HG02885 (cell line): ENCODE data around the gene TMOD2.
"Not testable (repeated sequence)": the region's sequence is repeated elsewhere in the genome, so short reads cannot be mapped to it uniquely, and the experiment has no call there.

Source experiments
- ATAC-seq: cut with Tn5 transposase; IDR thresholded peaks from one replicate; pipeline ENCODE4 v1.9.1; 2021; ENCODE audit warnings: mild to moderate bottlenecking; ENCODE audit not compliant: unreplicated experiment, poor library complexity

TMOD2 gene

DNA sequence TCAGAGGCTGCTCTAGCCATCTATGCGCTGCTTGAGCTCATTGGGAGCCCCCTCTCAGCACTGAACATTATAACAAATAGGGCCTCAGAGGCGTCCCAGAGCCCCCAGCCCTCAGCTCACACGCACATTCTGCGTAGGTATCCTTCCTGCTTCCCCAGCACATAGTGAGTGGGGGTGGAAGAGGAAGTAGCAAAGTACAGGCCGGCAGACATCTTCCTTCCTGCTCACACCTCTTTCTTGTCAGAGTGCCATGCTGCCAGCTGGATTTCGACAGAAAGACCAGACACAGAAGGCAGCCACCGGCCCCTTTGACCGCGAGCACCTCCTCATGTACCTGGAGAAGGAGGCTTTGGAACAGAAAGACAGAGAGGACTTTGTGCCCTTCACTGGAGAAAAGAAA is 16.6 kb downstream of the TMOD2 start:
- ATAC-seq = no peak

DNA sequence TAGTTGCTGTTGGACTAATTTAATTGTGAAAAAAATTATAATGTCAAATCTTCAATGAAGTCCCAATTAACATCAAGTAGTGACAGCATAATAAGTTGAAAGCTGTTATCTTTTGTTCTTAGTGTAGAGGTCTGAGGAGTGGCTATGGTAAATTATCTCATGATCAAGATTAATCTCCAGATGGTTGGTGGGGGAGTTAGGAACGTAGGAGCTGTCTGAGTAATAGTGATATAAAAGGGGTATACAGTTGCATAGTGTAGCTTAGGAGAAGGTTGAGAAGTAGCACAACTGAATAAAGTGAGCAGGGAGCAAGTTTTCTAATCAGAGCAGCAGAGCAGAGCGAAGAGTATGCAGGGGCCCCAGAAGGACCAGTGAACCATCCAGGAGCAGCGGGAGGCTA is 19.5 kb downstream of the TMOD2 start:
- ATAC-seq = no peak

GRCh38 chr15:51771773-51772172 is 20.4 kb downstream of the TMOD2 start:
- no peak for ATAC-seq

GRCh38 chr15:51774916-51775315 is 23.5 kb downstream of the TMOD2 start:
- no peak for ATAC-seq

DNA sequence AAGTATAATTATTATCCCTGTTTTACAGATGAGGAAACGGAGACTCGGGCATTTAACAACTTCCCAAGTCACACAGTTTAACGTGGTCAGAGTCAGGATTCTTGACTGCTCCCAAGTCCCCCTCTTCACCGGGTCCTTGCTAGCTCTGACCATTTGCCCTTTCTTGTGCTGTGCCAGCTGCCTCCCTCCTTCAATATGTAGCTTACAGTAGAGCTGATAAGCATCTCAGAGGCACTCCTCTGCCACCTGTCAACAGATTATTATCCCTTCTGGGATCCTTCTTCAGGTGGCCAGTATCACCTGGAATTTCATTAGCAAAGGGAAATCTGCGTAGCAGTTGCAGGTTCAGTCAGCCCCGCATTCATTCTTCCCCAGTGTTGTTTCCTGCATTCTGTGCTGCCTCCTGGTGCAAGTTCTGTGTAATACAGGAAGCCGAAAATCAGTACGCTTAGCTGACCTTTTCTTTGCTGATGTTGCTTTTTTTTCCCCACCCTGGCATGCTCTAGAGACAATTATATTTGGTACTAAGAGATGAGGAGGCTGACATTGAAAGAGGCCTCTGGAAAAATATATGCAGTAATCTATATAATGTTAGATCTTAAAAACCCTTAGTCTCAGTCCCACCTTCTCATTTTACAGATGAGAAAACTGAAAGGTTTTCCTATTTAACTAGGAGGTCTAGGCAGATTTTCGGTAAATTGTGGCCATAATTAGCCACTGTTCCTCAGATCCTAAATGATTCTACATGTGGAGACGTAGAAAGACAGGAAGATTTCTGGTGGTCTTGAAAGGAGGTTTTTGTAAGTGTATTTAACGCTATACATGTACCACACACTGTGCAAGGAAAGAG is 24.8 kb downstream of the TMOD2 start:
- peak; percentile 66 for ATAC-seq

DNA sequence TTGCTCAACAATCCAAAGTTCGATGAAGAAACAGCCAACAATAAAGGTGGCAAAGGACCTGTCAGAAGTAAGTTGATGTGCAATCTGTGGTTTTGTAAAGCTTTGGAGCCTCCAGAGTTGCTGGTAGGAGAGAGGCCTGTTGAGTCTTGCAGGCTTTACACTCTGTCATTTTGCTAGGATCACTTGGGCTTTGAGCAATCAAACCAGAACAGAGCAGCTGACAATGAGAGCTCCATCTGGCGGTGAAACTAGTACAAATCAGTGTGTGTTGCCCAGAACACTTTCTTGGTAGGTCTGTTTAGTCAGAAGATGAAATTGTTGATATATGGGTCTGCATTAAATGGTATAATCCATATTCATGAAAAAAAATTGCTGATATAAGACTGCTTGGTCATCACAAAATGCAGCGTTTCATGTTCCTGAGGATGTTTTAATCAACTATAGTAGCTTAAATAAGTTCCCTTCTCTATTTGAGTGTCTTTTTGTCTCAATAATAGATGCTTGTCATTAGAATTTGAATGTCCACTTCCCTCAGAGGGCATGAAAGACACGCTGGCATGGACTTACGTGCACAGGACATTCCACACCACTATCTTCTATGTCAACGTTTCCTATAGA is 25.7 kb downstream of the TMOD2 start:
- ATAC-seq = peak; percentile 63

GRCh38 chr15:51780636-51781035 is 29.2 kb downstream of the TMOD2 start:
- no peak for ATAC-seq

- ATAC-seq = no peak
Observed at GRCh38 chr15:51781506-51781905, 30.1 kb downstream of the TMOD2 start.

- ATAC-seq = no peak
Observed at GRCh38 chr15:51782357-51782896, 31.0 kb downstream of the TMOD2 start.

- ATAC-seq = no peak
Observed at GRCh38 chr15:51783967-51784366, 32.6 kb downstream of the TMOD2 start.

DNA sequence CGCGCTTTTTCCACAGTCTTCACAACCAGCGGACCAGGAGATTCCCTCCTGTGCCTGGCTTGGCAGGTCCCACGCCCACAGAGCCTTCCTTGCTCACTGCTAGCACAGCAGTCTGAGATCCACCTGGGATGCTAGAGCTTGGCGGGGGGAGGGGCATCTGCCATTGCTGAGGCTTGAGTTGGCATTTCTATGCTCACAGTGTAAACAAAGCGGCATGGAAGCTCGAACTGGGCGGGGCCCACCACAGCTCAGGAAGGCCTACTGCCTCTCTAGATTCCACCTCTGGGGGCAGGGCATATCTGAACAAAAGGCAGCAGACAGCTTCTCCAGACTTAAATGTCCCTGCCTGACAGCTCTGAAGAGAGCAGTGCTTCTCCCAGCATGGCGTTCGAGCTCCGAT is 35.7 kb downstream of the TMOD2 start:
- ATAC-seq = not testable (repeated sequence)

- ATAC-seq = not testable (repeated sequence)
Observed at GRCh38 chr15:51792474-51792873, 41.1 kb downstream of the TMOD2 start.

GRCh38 chr15:51793521-51794305 is 42.3 kb downstream of the TMOD2 start:
- ATAC-seq = no peak

DNA sequence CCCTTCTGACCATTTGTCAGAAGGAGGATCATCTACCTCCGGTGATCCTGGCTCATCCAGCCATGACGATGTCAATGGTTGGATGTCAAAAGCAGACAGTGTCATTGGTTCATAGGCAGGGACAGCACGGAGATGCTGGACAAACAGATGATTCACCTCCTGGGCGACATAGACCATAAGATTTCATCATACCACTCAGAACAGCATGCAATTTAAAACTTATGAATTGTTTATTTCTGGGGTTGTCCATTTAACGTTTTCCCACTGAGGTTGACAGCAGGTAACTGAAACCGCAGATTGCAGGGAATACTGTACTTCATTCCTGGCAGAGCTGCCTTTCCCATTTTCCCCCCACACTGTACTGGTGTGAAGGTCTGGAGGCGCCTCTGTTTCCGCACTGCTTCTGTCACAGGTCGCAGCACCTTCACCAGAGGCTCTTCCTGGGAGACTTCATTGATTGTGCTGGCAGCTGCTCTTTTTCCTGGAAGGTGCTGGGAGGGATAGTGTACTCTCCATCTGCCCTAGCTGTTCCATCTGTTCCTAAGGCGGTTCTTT is 45.5 kb downstream of the TMOD2 start:
- no peak for ATAC-seq

GRCh38 chr15:51798281-51798680 is 46.9 kb downstream of the TMOD2 start:
- ATAC-seq = no peak

DNA sequence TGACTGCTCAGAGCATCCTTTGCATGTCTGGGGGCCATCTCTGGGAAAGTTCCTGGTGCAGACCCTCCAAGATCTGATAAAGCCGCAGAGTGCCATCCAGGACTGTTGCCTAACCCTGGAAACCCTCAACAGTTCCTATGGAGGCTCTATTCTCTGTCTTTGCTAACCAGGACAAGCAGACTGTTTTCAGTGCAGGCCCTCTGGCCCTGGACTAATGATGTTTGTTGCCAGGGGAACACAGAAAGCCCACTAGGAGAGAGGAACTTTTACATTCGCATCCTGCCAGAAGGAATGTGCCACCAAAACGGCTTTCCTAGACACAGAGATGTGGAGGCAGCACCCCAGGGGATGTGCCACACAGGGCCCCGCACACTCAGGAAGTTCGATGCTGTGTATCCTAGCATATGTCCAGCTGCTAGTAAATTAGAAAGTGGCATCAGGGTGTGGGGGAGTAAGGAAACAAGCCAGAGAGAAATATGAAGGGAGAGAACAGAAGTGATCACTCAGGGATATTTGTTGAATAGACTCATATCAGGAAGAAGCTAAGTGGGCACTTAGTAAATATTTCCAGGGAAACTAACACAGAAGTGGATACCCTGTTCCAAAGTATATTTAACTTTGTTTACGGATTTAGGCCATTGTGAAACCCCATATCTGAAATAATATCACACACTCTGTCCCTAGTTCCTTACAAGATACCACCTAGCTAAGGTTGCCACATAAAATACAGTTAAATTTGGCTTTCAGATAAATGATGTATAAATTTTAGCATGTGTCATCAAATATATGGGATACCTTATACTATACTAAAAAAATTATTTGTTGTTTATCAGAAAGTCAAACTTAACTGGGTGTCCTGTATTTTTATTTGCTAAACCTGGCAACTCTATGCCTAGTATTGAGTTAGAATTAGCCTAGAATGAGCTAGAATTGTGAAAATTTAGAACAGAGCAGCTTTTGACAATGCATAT is 48.2 kb downstream of the TMOD2 start:
- no peak for ATAC-seq

DNA sequence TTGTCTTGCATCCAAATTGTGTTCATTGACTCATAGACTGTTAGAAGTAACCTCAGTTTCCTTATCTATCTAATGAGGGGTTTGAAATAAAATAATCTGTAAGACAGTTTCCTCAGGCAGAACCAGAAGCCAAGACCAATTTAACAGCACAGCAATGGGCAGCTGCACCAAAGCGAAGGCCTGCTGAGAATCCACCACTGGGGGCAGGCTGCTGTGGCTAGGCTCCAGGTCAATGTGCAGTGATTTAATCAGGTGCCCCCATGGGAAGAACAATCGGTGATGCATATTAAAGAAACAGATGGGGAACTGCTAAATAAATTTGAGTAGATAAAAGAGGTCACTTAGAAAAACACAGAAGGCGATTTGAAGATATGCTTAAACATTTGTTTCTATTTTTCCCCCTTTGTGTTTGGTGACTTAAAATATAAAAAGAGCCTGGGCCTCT is 50.0 kb downstream of the TMOD2 start:
- ATAC-seq = peak; percentile 44

DNA sequence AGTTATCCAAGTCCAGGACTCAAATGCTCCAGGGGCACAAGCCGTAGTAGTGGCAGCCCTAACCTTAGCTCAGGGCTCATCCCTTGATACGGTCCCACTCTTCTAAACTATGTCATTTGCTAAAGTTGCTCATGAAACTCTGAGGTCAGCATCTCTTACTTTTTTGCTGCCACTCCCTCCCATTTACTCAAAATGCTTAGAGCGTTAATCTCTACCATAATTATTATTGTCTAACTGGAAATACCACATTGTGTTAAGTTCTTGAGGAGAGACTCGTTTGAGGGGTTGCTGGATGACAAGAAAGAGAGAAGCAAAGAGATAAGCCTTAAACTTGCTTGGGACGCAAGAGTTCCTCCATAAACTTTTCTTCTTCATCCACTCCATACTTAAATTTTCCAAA is 51.2 kb downstream of the TMOD2 start:
- ATAC-seq = no peak

DNA sequence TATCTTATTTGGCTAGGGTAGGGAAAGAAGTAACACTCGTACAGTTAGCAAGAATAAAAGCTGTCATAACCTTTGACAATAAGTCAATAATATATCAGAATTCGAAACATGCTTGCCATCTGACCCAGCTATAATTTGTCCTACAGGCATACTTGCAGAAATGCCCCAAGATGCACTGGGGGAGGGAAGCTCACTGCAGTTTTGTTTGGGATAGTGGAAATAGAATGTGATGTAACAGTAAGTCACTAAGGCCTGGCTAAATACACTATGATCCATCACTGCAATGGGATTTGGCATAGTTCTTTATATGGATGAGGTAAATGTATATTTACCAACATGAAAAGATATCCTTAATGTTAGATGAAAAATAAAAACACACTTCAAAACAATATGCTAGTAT is 52.6 kb downstream of the TMOD2 start:
- ATAC-seq = no peak
